Smooth muscle cell (in vitro differentiated cells): ENCODE data around the gene RAI1. TPM values are rescaled to one million over a fixed set of nuclear protein-coding genes. Genes with fewer than 3 reads are reported as not detected.

Experiments
- DNase-seq: peaks from one replicate; lab custom pipeline; 2025; ENCODE audit not compliant: unreplicated experiment; lab: John Stamatoyannopoulos, UW
- H2AFZ ChIP-seq: fragments of 200-600 bp; sonication (generic); 2 replicates; pipeline ENCODE4 v1.6.0; 2016; ENCODE audit warnings: antibody characterized with exemption, low read depth, mild to moderate bottlenecking
- H3F3A ChIP-seq: fragments of 200-600 bp; sonication (generic); 2 replicates; pipeline ENCODE4 v1.6.0; 2017; ENCODE audit warnings: antibody characterized with exemption, low read depth
- H3K27ac ChIP-seq: fragments of 200-600 bp; sonication (generic); 2 replicates; pipeline ENCODE4 v1.5.1; 2016; ENCODE audit warnings: low read depth, mild to moderate bottlenecking
- H3K27me3 ChIP-seq: fragments of 200-600 bp; sonication (generic); 2 replicates; pipeline ENCODE4 v1.6.1; 2016; ENCODE audit warnings: low read depth, mild to moderate bottlenecking
- H3K36me3 ChIP-seq: fragments of 200-600 bp; sonication (generic); 2 replicates; pipeline ENCODE4 v1.5.1; 2016; ENCODE audit warnings: low read depth
- H3K4me1 ChIP-seq: fragments of 200-600 bp; sonication (generic); 2 replicates; pipeline ENCODE4 v1.5.1; 2016; ENCODE audit warnings: low read depth
- H3K4me2 ChIP-seq: fragments of 200-600 bp; sonication (generic); 2 replicates; pipeline ENCODE4 v1.6.0; 2016; ENCODE audit warnings: mild to moderate bottlenecking
- H3K4me3 ChIP-seq: fragments of 200-600 bp; sonication (generic); 2 replicates; pipeline ENCODE4 v1.5.1; 2016; ENCODE audit warnings: mild to moderate bottlenecking
- H3K79me2 ChIP-seq: fragments of 200-600 bp; sonication (generic); 2 replicates; pipeline ENCODE4 v1.6.0; 2016; ENCODE audit warnings: low read depth, mild to moderate bottlenecking
- H3K9ac ChIP-seq: fragments of 200-600 bp; sonication (generic); 2 replicates; pipeline ENCODE4 v1.6.0; 2016; ENCODE audit warnings: low read depth
- H3K9me3 ChIP-seq: fragments of 200-600 bp; sonication (generic); replicated peaks from 2 replicates; pipeline ENCODE4 v1.5.1; 2016; ENCODE audit warnings: low read depth
- H4K20me1 ChIP-seq: fragments of 200-600 bp; sonication (generic); 2 replicates; pipeline ENCODE4 v1.6.0; 2016; ENCODE audit warnings: low read depth
- CTCF ChIP-seq: fragments of 200-600 bp; sonication (generic); IDR thresholded peaks from 2 replicates; pipeline ENCODE4 v1.5.1; 2017; ENCODE audit warnings: borderline replicate concordance, mild to moderate bottlenecking, antibody characterized with exemption; ENCODE audit not compliant: insufficient read depth, poor library complexity, severe bottlenecking
- WGBS: methylation state at CpG from one replicate; pipeline ENCODE4 v1.1.7; 2016; ENCODE audit warnings: low lambda C conversion rate; 5-methylcytosine and 5-hydroxymethylcytosine counted together
- polyA plus RNA-seq: library from polyadenylated mRNA; unstranded; fragments of >200 nt; fragmentation: Nextera tagmentation; extraction: Ambion mirVana; gene quantifications from 2 replicates; pipeline ENCODE4 v1.2.1, GENCODE V29; 2016
- total RNA-seq: library from RNA; depleted of rRNA; stranded (reverse); fragments of >200 nt; gene quantifications from 2 replicates; pipeline ENCODE4 v1.2.3, GENCODE V29; 2014

RAI1 gene
- total and polyA plus RNA-seq, 2 experiments from 2014 or later = 11.1 to 17.6 TPM

- no peak for DNase-seq
- Histone ChIP-seq H3K9me3 (no peaks in the 10 kb centered on the region), H3K4me3 (no peak overlapping the region), H3K27me3 (no peaks in the 10 kb centered on the region), H3K36me3 (no peaks in the 10 kb centered on the region), H3K9ac (no peak overlapping the region), H2AFZ (no peak overlapping the region), H3K4me1 (peaks cover 52% of the 10 kb centered on the region), H3F3A (peaks cover 13% of the 10 kb centered on the region), H3K4me2 (no peak overlapping the region), H3K79me2 (peaks cover 77% of the 10 kb centered on the region), H3K27ac (no peak overlapping the region), H4K20me1 (peaks cover 100% of the 10 kb centered on the region)
- WGBS = 90% methylated on average over 6 of the region's 7 CpGs
- TF ChIP-seq CTCF = peak; percentile 14
Observed at GRCh38 chr17:17784657-17785267, 103.5 kb downstream of the RAI1 start.

GRCh38 chr17:17785407-17785806, 104.1 kb downstream of the RAI1 start:
- Histone ChIP-seq H3K27ac (no peak overlapping the region), H3K27me3 (no peaks in the 10 kb centered on the region), H4K20me1 (peaks cover 100% of the 10 kb centered on the region), H3K4me1 (peaks cover 54% of the 10 kb centered on the region), H3F3A (peaks cover 8% of the 10 kb centered on the region), H3K9ac (no peak overlapping the region), H2AFZ (no peak overlapping the region), H3K36me3 (no peaks in the 10 kb centered on the region), H3K4me2 (no peak overlapping the region), H3K79me2 (peaks cover 79% of the 10 kb centered on the region), H3K4me3 (no peak overlapping the region), H3K9me3 (no peaks in the 10 kb centered on the region)
- WGBS = 85% methylated on average over 11 of the region's 11 CpGs
- TF ChIP-seq CTCF = no peak
- no peak for DNase-seq

GRCh38 chr17:17786998-17787397, 105.7 kb downstream of the RAI1 start:
- H3K27ac ChIP-seq = no peak overlapping the region
- WGBS = 92% methylated on average over 2 of the region's 2 CpGs
- H3F3A ChIP-seq = no peaks in the 10 kb centered on the region
- no peak overlapping the region for H3K4me3 ChIP-seq
- DNase-seq = no peak
- no peak for TF ChIP-seq CTCF
- peaks cover 53% of the 10 kb centered on the region for H3K4me1 ChIP-seq
- H3K36me3 ChIP-seq = no peaks in the 10 kb centered on the region
- H3K27me3 ChIP-seq = no peaks in the 10 kb centered on the region
- peaks cover 84% of the 10 kb centered on the region for H3K79me2 ChIP-seq
- no peak overlapping the region for H2AFZ ChIP-seq
- H3K9ac ChIP-seq = no peak overlapping the region
- peaks cover 100% of the 10 kb centered on the region for H4K20me1 ChIP-seq
- H3K4me2 ChIP-seq = no peak overlapping the region
- H3K9me3 ChIP-seq = no peaks in the 10 kb centered on the region

GRCh38 chr17:17787568-17787967, 106.3 kb downstream of the RAI1 start:
- Histone ChIP-seq H4K20me1 (peaks cover 100% of the 10 kb centered on the region), H3K79me2 (peaks cover 79% of the 10 kb centered on the region)
- WGBS = 97% methylated on average over 7 of the region's 7 CpGs

More at GRCh38 chr17:17787568-17787967, 106.3 kb downstream of the RAI1 start:
- Histone ChIP-seq H3K9me3 (no peaks in the 10 kb centered on the region), H3K9ac (no peak overlapping the region), H3K27ac (no peak overlapping the region), H3K36me3 (no peaks in the 10 kb centered on the region), H3K4me3 (no peak overlapping the region), H3K27me3 (no peaks in the 10 kb centered on the region), H3K4me1 (peaks cover 57% of the 10 kb centered on the region), H2AFZ (no peak overlapping the region), H3F3A (no peaks in the 10 kb centered on the region), H3K4me2 (no peak overlapping the region)
- no peak for TF ChIP-seq CTCF
- DNase-seq = no peak
